ENCODE results near the gene ICOS. TPM values are rescaled to one million over a fixed set of nuclear protein-coding genes. Genes with fewer than 3 reads are reported as not detected.

The ICOS gene
- total RNA-seq, 4 donors from 2014 or later, result 0.41 to 1.3 (median 0.60) TPM; not detected in 1

- no peak for TF ChIP-seq POLR2AphosphoS5 (IDR thresholded peaks at IDR 0.05)
- TF ChIP-seq EP300 (IDR thresholded peaks at IDR 0.05; ENCODE audit: low read depth), result no peak
- TF ChIP-seq, protein P1, sequence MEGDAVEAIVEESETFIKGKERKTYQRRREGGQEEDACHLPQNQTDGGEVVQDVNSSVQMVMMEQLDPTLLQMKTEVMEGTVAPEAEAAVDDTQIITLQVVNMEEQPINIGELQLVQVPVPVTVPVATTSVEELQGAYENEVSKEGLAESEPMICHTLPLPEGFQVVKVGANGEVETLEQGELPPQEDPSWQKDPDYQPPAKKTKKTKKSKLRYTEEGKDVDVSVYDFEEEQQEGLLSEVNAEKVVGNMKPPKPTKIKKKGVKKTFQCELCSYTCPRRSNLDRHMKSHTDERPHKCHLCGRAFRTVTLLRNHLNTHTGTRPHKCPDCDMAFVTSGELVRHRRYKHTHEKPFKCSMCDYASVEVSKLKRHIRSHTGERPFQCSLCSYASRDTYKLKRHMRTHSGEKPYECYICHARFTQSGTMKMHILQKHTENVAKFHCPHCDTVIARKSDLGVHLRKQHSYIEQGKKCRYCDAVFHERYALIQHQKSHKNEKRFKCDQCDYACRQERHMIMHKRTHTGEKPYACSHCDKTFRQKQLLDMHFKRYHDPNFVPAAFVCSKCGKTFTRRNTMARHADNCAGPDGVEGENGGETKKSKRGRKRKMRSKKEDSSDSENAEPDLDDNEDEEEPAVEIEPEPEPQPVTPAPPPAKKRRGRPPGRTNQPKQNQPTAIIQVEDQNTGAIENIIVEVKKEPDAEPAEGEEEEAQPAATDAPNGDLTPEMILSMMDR (IDR thresholded peaks at IDR 0.05), result no peak
- TF ChIP-seq POLR2A (IDR thresholded peaks at IDR 0.05), result no peak
- Histone ChIP-seq H3K36me3 (no peaks in the 10 kb centered on the region), H3K4me3 (no peak overlapping the region), H3K9me3 (peaks cover 9 to 16% of the 10 kb centered on the region in 2 donors), H3K4me1 (peaks cover 0 to 13% (median 6%) of the 10 kb centered on the region in 4 donors), H3K27me3 (no peaks in the 10 kb centered on the region), H3K27ac (no peak overlapping the region)
- WGBS, 2 donors (ENCODE audit: low coverage in 1 of 2), result 90 to 94% methylated on average over 3 to 4 of the region's 4 CpGs
- in situ Hi-C loops (cut with MboI; ENCODE audit: low pct_ligation_motif_present in 1 of 4, low pct_unique_long_range_greater_than_20kb in 1 of 4, low sequenced_read_pairs in 3 of 4) (loop anchor here in 2 of 4 donors (25.0 kb wide), 2 partner anchors 417 to 667 kb away; partner anchors contain the start of gene CYP20A1 (in 1 of the 2)), intact Hi-C loops (cut with DNase I; ENCODE audit: low total_unique reads) (loop anchor here (10.0 kb wide), 1 partner anchor 89 kb away; no protein-coding TSS in a partner anchor)
- DNase-seq, result no peak
Measured at GRCh38 chr2:203904022-203904421, 32.5 kb upstream of the ICOS start.

DNA sequence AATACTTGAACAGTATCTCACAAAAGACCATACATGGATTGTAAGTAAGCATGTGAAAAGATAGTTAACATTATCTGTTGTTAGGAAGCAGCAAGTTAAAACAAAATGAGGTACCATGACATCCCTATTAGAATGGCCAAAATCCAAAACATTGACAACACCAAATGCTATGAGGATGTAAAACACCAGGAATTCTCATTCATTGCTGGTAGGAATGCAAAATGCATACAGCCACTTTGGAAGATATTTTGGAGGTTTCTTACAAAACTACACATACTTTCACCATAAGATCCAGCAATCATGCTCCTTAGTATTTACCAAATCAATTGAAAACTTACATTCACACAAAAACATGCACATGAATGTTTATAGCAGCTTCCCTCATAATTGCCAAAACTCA, 30.9 kb upstream of the ICOS start:
- Histone ChIP-seq H3K36me3 (no peaks in the 10 kb centered on the region), H3K4me3 (no peak overlapping the region), H3K4me1 (peaks cover 0 to 18% (median 11%) of the 10 kb centered on the region in 4 donors), H3K27ac (no peak overlapping the region), H3K9me3 (peaks cover 9 to 16% of the 10 kb centered on the region in 2 donors), H3K27me3 (no peaks in the 10 kb centered on the region)
- in situ Hi-C loops (cut with MboI; ENCODE audit: low pct_ligation_motif_present in 1 of 4, low pct_unique_long_range_greater_than_20kb in 1 of 4, low sequenced_read_pairs in 3 of 4) (loop anchor here in 2 of 4 donors (25.0 kb wide), 2 partner anchors 418 to 668 kb away; partner anchors contain the start of gene CYP20A1 (in 1 of the 2)), intact Hi-C loops (cut with DNase I; ENCODE audit: low total_unique reads) (loop anchor here (10.0 kb wide), 1 partner anchor 91 kb away; no protein-coding TSS in a partner anchor)
- TF ChIP-seq, protein P1 (IDR thresholded peaks at IDR 0.05), result no peak
- no peak for TF ChIP-seq POLR2AphosphoS5 (IDR thresholded peaks at IDR 0.05)
- TF ChIP-seq EP300 (IDR thresholded peaks at IDR 0.05; ENCODE audit: low read depth), result no peak
- TF ChIP-seq POLR2A (IDR thresholded peaks at IDR 0.05), result no peak
- no peak for DNase-seq

DNA sequence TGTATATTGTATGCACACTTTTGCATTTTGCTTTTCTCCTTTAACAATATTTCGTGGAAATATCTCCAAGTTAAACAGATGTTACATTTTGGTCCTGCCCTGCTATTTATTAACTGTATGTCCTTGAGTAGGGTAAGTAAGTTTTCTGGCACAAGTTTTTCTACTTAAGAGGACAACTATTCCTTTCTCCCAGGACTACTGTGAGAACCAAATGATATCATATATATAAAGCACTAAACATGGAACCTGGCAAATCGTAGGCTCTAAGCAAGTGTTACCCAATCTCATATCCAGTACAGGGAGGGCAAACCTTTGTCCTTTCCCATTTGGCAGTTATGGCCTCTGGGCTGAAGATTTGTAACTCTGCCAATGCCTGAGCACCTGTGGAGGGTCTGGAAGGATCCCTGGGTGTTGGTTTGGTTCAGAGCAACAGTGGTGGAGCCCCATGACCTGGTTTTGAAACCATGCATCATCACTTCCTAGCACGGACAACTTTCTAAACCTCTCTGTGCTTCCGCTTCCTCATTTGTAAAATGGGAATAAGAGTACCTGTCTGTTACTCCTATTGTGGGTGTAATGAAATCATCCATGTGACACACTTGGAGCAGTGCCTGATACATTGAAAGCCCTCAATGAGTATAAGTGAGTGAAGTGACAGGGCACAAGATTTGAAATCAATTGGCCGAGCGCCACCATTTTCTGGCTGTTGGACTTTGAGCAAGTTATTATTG, 28.3 kb upstream of the ICOS start:
- no peaks in the 10 kb centered on the region for H3K36me3 ChIP-seq
- in situ Hi-C loops (cut with MboI; ENCODE audit: low pct_ligation_motif_present in 1 of 4, low pct_unique_long_range_greater_than_20kb in 1 of 4, low sequenced_read_pairs in 3 of 4) (loop anchor here in 2 of 4 donors (25.0 kb wide), 2 partner anchors 421 to 671 kb away; partner anchors contain the start of gene CYP20A1 (in 1 of the 2)), intact Hi-C loops (cut with DNase I; ENCODE audit: low total_unique reads) (loop anchor here (10.0 kb wide), 1 partner anchor 93 kb away; no protein-coding TSS in a partner anchor)
- DNase-seq, result peak; percentile 29
- peak overlapping the region in 2 of 4 donors; percentile 5 to 44 for H3K27ac ChIP-seq
- peaks cover 0 to 18% (median 11%) of the 10 kb centered on the region in 4 donors for H3K4me1 ChIP-seq
- H3K9me3 ChIP-seq, result no peaks in the 10 kb centered on the region
- WGBS, 2 donors (ENCODE audit: low coverage in 1 of 2), result 79 to 88% methylated on average over 3 to 6 of the region's 6 CpGs
- TF ChIP-seq, protein P1 (IDR thresholded peaks at IDR 0.05), result no peak
- TF ChIP-seq POLR2A (IDR thresholded peaks at IDR 0.05), result no peak
- TF ChIP-seq POLR2AphosphoS5 (IDR thresholded peaks at IDR 0.05), result no peak
- TF ChIP-seq EP300 (IDR thresholded peaks at IDR 0.05; ENCODE audit: low read depth), result no peak
- H3K4me3 ChIP-seq, result no peak overlapping the region
- no peaks in the 10 kb centered on the region for H3K27me3 ChIP-seq

- Histone ChIP-seq H3K36me3 (no peaks in the 10 kb centered on the region), H3K27ac (peak overlapping the region in 3 of 4 donors; percentile 5 to 44 (median 19)), H3K9me3 (no peaks in the 10 kb centered on the region), H3K4me1 (peaks cover 0 to 18% (median 11%) of the 10 kb centered on the region in 4 donors), H3K27me3 (no peaks in the 10 kb centered on the region), H3K4me3 (no peak overlapping the region)
- intact Hi-C loops (cut with DNase I; ENCODE audit: low total_unique reads) (loop anchor here (10.0 kb wide), 1 partner anchor 94 kb away; no protein-coding TSS in a partner anchor), in situ Hi-C loops (cut with MboI; ENCODE audit: low pct_ligation_motif_present in 1 of 4, low pct_unique_long_range_greater_than_20kb in 1 of 4, low sequenced_read_pairs in 3 of 4) (loop anchor here in 2 of 4 donors (25.0 kb wide), 2 partner anchors 421 to 671 kb away; partner anchors contain the start of gene CYP20A1 (in 1 of the 2))
- 14 to 33% methylated on average over 2 to 3 of the region's 3 CpGs for WGBS, 2 donors (ENCODE audit: low coverage in 1 of 2)
- no peak for DNase-seq
- TF ChIP-seq, protein P1 (IDR thresholded peaks at IDR 0.05), result no peak
- TF ChIP-seq POLR2AphosphoS5 (IDR thresholded peaks at IDR 0.05), result no peak
- no peak for TF ChIP-seq EP300 (IDR thresholded peaks at IDR 0.05; ENCODE audit: low read depth)
Measured at GRCh38 chr2:203908797-203909185, 27.8 kb upstream of the ICOS start.
